HepG2 (cell line): Measurements from ENCODE around the gene ELOVL5. TPM values are rescaled to one million over a fixed set of nuclear protein-coding genes. Genes with fewer than 3 reads are reported as not detected.

Experiments used
- ARNT ChIP-seq: fragments of 450-650 bp; IDR thresholded peaks from 2 replicates; pipeline ENCODE4 v1.6.1; 2017
- ATF3 ChIP-seq: sonication (generic); formaldehyde crosslinking; IDR thresholded peaks from 2 replicates; pipeline ENCODE4 v1.4.0; 2020; ENCODE audit warnings: missing genetic modification reagents
- ATF7-NPFF ChIP-seq: sonication (generic); formaldehyde crosslinking; IDR thresholded peaks from 2 replicates; pipeline ENCODE4 v1.8.1; 2023; ENCODE audit warnings: mild to moderate bottlenecking, low read depth, missing genetic modification reagents, moderate library complexity
- CBFB ChIP-seq: sonication (generic); formaldehyde crosslinking; IDR thresholded peaks from 2 replicates; pipeline ENCODE4 v1.4.0; 2020; ENCODE audit warnings: missing genetic modification reagents
- HMG20B ChIP-seq: conservative IDR thresholded peaks from 2 replicates; pipeline ENCODE4 v1.6.1; 2016; ENCODE audit warnings: missing genetic modification reagents, missing compliant biosample characterization
- KAT7 ChIP-seq: IDR thresholded peaks from 2 replicates; pipeline ENCODE4 v1.6.1; 2018; ENCODE audit warnings: borderline replicate concordance, missing compliant biosample characterization
- KDM4B ChIP-seq: sonication (generic); formaldehyde crosslinking; IDR thresholded peaks from 2 replicates; pipeline ENCODE4 v1.4.0; 2020; ENCODE audit warnings: missing genetic modification reagents
- KDM5B ChIP-seq: sonication (generic); formaldehyde crosslinking; IDR thresholded peaks from 2 replicates; pipeline ENCODE4 v1.4.0; 2020; ENCODE audit warnings: missing genetic modification reagents, mild to moderate bottlenecking, borderline replicate concordance
- MEIS2 ChIP-seq: sonication (generic); formaldehyde crosslinking; IDR thresholded peaks from 2 replicates; pipeline ENCODE4 v1.9.0; 2021; ENCODE audit warnings: mild to moderate bottlenecking, missing genetic modification reagents
- PAWR ChIP-seq: sonication (generic); formaldehyde crosslinking; IDR thresholded peaks from 2 replicates; pipeline ENCODE4 v1.4.0; 2020; ENCODE audit warnings: missing genetic modification reagents, mild to moderate bottlenecking, borderline replicate concordance
- PHF5A ChIP-seq: IDR thresholded peaks from one replicate; pipeline ENCODE4 v1.6.1; 2018; ENCODE audit warnings: low read depth, missing genetic modification reagents; ENCODE audit not compliant: unreplicated experiment
- RBAK ChIP-seq: sonication (generic); formaldehyde crosslinking; IDR thresholded peaks from 2 replicates; pipeline ENCODE4 v1.5.1; 2020; ENCODE audit warnings: mild to moderate bottlenecking, missing genetic modification reagents
- RCOR2 ChIP-seq: IDR thresholded peaks from 2 replicates; pipeline ENCODE4 v1.6.1; 2016; ENCODE audit warnings: missing biosample characterization, missing genetic modification reagents
- RFXAP ChIP-seq: sonication (generic); formaldehyde crosslinking; IDR thresholded peaks from 2 replicates; pipeline ENCODE4 v1.4.0; 2020; ENCODE audit warnings: missing genetic modification reagents, borderline replicate concordance
- STAT6 ChIP-seq: sonication (generic); formaldehyde crosslinking; IDR thresholded peaks from 2 replicates; pipeline ENCODE4 v1.4.0; 2020; ENCODE audit warnings: missing genetic modification reagents, mild to moderate bottlenecking, borderline replicate concordance
- THAP11 ChIP-seq: IDR thresholded peaks from 2 replicates; pipeline ENCODE4 v1.6.1; 2016; ENCODE audit warnings: missing biosample characterization, missing genetic modification reagents
- XRCC5 ChIP-seq: fragments of 200-400 bp; formaldehyde crosslinking; optimal IDR thresholded peaks from 2 replicates; pipeline ENCODE3; 2017; ENCODE audit warnings: mild to moderate bottlenecking, low read length
- ZNF17 ChIP-seq: sonication (generic); formaldehyde crosslinking; IDR thresholded peaks from 2 replicates; pipeline ENCODE4 v1.5.0; 2020; ENCODE audit warnings: mild to moderate bottlenecking, missing genetic modification reagents
- ZNF317 ChIP-seq: sonication (generic); formaldehyde crosslinking; IDR thresholded peaks from 2 replicates; pipeline ENCODE4 v1.5.0; 2020; ENCODE audit warnings: mild to moderate bottlenecking, missing genetic modification reagents
- ZNF414 ChIP-seq: sonication (generic); formaldehyde crosslinking; IDR thresholded peaks from 2 replicates; pipeline ENCODE4 v1.5.0; 2020; ENCODE audit warnings: missing genetic modification reagents
- ZNF652 ChIP-seq: IDR thresholded peaks from 2 replicates; pipeline ENCODE4 v1.6.1; 2016; ENCODE audit warnings: low read depth, borderline replicate concordance
- polyA plus RNA-seq, 8 experiments: library from polyadenylated mRNA; depleted of rRNA in 3 of 8; stranded (reverse) in 7 of 8; unstranded in 1 of 8; fragments of >200 nt; fragmentation: Illumina TruSeq in 4 of 8; extraction: Trizol in 4 of 8; gene quantifications; 2 replicates each; pipeline versions ENCODE4 v1.2.1 to v1.2.3, GENCODE V29; 2011 to 2016; ENCODE audit warnings: low read depth in 4 of 8, missing spikeins in 1 of 8, mixed read lengths in 1 of 8; ENCODE audit not compliant: insufficient read depth in 1 of 8
- total RNA-seq, 5 experiments: library from RNA; depleted of rRNA; stranded (reverse); fragments of >200 nt; fragmentation: Illumina TruSeq; extraction: Trizol; gene quantifications; 2 replicates each; pipeline ENCODE4 v1.2.3, GENCODE V29; 2016; ENCODE audit warnings: low read depth in 1 of 5
- TF ChIP-seq, protein P1 (sequence below): conservative IDR thresholded peaks from 2 replicates; pipeline ENCODE4 v1.6.1; 2018; ENCODE audit warnings: missing genetic modification reagents
- TF ChIP-seq, protein P2 (sequence below): sonication (generic); formaldehyde crosslinking; conservative IDR thresholded peaks from 2 replicates; pipeline ENCODE4 v1.4.0; 2020; ENCODE audit warnings: mild to moderate bottlenecking, missing genetic modification reagents, moderate library complexity

The ELOVL5 gene
- total and polyA plus RNA-seq, 2 of the 13 experiments (the other 11 are each of a cell fraction or from before 2014, with no cell fraction given), result 50.1 to 72.4 TPM

DNA sequence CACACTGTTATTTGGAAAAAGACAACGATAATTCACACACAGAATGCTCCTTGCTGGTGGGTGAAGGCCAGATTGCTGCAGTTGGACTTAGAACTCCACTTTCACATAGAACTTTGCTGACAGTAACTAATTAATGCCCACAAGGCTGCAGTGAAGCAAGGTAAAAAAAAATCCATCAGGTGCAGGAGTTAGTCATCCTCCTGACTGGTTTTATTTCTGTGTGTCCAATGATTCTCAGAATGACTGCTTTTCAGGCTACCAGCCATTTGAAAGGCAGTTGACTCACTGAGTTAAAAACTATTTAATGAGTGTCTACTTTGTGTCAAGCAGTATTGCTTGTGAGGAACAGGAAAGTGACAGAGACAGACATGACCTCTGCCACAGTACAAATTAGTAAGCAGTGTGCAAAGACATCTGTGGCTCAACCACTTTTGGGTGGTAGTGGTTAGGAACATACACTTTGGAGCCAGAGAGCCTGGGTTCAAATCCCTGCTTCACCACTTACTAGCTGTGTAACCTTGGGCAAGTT is 41.9 kb downstream of the ELOVL5 start (continued):
- no peak for TF ChIP-seq KAT7 (CRISPR knock-in tag)
- peak; percentile 48; the same call in 1 of the 2 replicates for TF ChIP-seq ZNF317 (CRISPR knock-in tag)
- TF ChIP-seq, protein P1, sequence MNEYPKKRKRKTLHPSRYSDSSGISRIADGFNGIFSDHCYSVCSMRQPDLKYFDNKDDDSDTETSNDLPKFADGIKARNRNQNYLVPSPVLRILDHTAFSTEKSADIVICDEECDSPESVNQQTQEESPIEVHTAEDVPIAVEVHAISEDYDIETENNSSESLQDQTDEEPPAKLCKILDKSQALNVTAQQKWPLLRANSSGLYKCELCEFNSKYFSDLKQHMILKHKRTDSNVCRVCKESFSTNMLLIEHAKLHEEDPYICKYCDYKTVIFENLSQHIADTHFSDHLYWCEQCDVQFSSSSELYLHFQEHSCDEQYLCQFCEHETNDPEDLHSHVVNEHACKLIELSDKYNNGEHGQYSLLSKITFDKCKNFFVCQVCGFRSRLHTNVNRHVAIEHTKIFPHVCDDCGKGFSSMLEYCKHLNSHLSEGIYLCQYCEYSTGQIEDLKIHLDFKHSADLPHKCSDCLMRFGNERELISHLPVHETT (CRISPR knock-in tag), result no peak
- TF ChIP-seq ZNF652 (CRISPR knock-in tag), result peak; percentile 93
- TF ChIP-seq ZNF414 (CRISPR knock-in tag), result 0 out of 2 replicates have a peak, but pooled peaks have one; percentile 35
- TF ChIP-seq, protein P2, sequence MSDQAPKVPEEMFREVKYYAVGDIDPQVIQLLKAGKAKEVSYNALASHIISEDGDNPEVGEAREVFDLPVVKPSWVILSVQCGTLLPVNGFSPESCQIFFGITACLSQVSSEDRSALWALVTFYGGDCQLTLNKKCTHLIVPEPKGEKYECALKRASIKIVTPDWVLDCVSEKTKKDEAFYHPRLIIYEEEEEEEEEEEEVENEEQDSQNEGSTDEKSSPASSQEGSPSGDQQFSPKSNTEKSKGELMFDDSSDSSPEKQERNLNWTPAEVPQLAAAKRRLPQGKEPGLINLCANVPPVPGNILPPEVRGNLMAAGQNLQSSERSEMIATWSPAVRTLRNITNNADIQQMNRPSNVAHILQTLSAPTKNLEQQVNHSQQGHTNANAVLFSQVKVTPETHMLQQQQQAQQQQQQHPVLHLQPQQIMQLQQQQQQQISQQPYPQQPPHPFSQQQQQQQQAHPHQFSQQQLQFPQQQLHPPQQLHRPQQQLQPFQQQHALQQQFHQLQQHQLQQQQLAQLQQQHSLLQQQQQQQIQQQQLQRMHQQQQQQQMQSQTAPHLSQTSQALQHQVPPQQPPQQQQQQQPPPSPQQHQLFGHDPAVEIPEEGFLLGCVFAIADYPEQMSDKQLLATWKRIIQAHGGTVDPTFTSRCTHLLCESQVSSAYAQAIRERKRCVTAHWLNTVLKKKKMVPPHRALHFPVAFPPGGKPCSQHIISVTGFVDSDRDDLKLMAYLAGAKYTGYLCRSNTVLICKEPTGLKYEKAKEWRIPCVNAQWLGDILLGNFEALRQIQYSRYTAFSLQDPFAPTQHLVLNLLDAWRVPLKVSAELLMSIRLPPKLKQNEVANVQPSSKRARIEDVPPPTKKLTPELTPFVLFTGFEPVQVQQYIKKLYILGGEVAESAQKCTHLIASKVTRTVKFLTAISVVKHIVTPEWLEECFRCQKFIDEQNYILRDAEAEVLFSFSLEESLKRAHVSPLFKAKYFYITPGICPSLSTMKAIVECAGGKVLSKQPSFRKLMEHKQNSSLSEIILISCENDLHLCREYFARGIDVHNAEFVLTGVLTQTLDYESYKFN, result peak; percentile 82
- TF ChIP-seq ARNT, result no peak
- peak; percentile 44 for TF ChIP-seq XRCC5
- peak; percentile 73; the same call in 1 of the 2 replicates for TF ChIP-seq MEIS2 (CRISPR knock-in tag)
- no peak for TF ChIP-seq ZNF17 (CRISPR knock-in tag)
- TF ChIP-seq STAT6 (CRISPR knock-in tag), result no peak
- no peak for TF ChIP-seq KDM4B (CRISPR knock-in tag)
- no peak for TF ChIP-seq ATF7-NPFF (CRISPR knock-in tag)
- TF ChIP-seq PAWR, result no peak
- TF ChIP-seq THAP11 (CRISPR knock-in tag), result no peak
- TF ChIP-seq CBFB, result no peak
- TF ChIP-seq KDM5B (CRISPR knock-in tag), result no peak
- no peak for TF ChIP-seq PHF5A (CRISPR knock-in tag)
- TF ChIP-seq RBAK (CRISPR knock-in tag), result no peak
- no peak for TF ChIP-seq ATF3 (CRISPR knock-in tag)
- TF ChIP-seq RFXAP (CRISPR knock-in tag), result no peak
- peak; percentile 77 for TF ChIP-seq RCOR2 (CRISPR knock-in tag)
- TF ChIP-seq HMG20B (CRISPR knock-in tag), result 0 out of 2 replicates have a peak, but pooled peaks have one; percentile 12
